NT2/D1 (cell line): ENCODE results near the gene TYRO3.

Source experiments
- YY1 ChIP-seq: IDR thresholded peaks from 2 replicates; pipeline ENCODE4 v1.6.1; 2011; ENCODE audit not compliant: insufficient read length, insufficient read depth
- ZNF274 ChIP-seq: IDR thresholded peaks from 2 replicates; pipeline ENCODE4 v1.6.1; 2011; ENCODE audit warnings: mild to moderate bottlenecking, low read depth, low read length

DNA sequence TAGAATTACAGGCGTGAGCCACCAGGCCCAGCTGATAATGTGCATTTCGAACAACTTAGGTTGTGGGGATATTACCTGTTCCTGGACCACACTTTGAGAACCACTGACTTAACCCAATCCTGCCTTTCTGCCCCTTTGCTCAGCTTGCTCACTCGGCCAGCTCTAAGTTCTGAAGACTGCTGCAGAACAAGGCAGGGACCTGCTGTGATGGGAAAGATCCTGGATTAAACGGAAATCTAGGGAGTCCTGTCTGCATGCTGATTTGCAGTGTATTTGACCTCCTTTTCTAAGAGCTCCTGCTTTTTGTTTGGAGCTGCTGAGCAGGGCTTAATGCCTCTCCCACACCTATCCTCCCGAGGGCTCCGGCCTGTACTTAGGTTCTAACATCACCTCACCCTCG lies 48.3 kb upstream of the TYRO3 start:
- TF ChIP-seq YY1 (no peak), ZNF274 (no peak)
